A673 (cell line): ENCODE results near the gene ADGRF1.

Experiments
- EZH2 ChIP-seq: fragments of 200-600 bp; sonication (generic); IDR thresholded peaks from 2 replicates; pipeline ENCODE4 v1.6.1; 2017; ENCODE audit warnings: borderline replicate concordance, low read depth, mild to moderate bottlenecking, mixed read lengths, antibody characterized with exemption, low read length; ENCODE audit not compliant: poor library complexity, severe bottlenecking
- TF ChIP-seq, protein P1 (sequence below): fragments of 300-800, 200-600 bp; sonication (generic); conservative IDR thresholded peaks from 2 replicates; pipeline ENCODE4 v1.5.1; 2017; ENCODE audit warnings: low read depth, mild to moderate bottlenecking, antibody characterized with exemption, low read length, moderate library complexity, mixed read lengths

DNA sequence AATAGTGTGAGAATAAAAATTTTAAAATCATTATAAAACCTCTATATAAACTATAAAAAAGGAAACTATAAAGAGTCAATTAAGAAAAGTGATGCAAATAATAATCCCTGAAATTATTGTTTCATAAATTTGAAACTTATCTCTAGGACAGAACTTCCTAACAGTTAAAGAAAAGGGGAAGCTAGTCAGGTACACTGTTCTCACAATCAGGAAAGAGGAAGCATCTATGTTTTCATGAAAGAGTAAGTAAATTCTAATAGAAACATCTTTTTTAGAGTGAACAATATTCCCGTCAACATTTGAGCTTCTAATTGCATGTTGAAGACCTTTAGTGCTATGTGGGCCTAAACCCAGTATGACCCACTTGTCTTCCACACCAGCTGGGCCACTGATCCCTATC, 1.2 kb upstream of the ADGRF1 start:
- TF ChIP-seq EZH2 = no peak
- TF ChIP-seq, protein P1, sequence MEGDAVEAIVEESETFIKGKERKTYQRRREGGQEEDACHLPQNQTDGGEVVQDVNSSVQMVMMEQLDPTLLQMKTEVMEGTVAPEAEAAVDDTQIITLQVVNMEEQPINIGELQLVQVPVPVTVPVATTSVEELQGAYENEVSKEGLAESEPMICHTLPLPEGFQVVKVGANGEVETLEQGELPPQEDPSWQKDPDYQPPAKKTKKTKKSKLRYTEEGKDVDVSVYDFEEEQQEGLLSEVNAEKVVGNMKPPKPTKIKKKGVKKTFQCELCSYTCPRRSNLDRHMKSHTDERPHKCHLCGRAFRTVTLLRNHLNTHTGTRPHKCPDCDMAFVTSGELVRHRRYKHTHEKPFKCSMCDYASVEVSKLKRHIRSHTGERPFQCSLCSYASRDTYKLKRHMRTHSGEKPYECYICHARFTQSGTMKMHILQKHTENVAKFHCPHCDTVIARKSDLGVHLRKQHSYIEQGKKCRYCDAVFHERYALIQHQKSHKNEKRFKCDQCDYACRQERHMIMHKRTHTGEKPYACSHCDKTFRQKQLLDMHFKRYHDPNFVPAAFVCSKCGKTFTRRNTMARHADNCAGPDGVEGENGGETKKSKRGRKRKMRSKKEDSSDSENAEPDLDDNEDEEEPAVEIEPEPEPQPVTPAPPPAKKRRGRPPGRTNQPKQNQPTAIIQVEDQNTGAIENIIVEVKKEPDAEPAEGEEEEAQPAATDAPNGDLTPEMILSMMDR = no peak
